WTC11 (cell line): ENCODE results near the gene MGMT. TPM values are rescaled to one million over a fixed set of nuclear protein-coding genes. Genes with fewer than 3 reads are reported as not detected.

Source experiments
- ATAC-seq: fragments of 200-7000 bp; cut with Tn5 transposase; 2 replicates; pipeline ENCODE4 v1.10.0; 2021; ENCODE audit warnings: mild to moderate bottlenecking, moderate library complexity
- CTCF ChIA-PET: fragments of 300-600 bp; sonication (Branson Sonifier 250); formaldehyde crosslinking; loops from one replicate; lab custom pipeline; 2021; ENCODE audit warnings: antibody characterized with exemption; lab: Charles Lee
- POLR2A ChIA-PET: fragments of 350-600 bp; sonication (Branson Sonifier 250); formaldehyde crosslinking; loops from one replicate; lab custom pipeline; 2021; ENCODE audit warnings: antibody characterized with exemption; lab: Charles Lee
- DNase-seq: peaks from one replicate; pipeline ENCODE4 v3.0.0; 2021; ENCODE audit warnings: low spot score
- H3K27ac Mint-ChIP-seq: 2 replicates; pipeline ENCODE4 v1.8.0; 2021; ENCODE audit warnings: mixed read lengths
- H3K27me3 Mint-ChIP-seq: 2 replicates; pipeline ENCODE4 v1.8.0; 2021; ENCODE audit warnings: low read depth, mild to moderate bottlenecking, moderate library complexity, mixed read lengths
- H3K36me3 Mint-ChIP-seq: 2 replicates; pipeline ENCODE4 v1.8.0; 2021; ENCODE audit warnings: mixed read lengths
- H3K4me1 Mint-ChIP-seq: 2 replicates; pipeline ENCODE4 v1.8.0; 2022; ENCODE audit warnings: mixed read lengths
- H3K4me3 Mint-ChIP-seq: 2 replicates; pipeline ENCODE4 v1.8.0; 2021; ENCODE audit warnings: mild to moderate bottlenecking, moderate library complexity, mixed read lengths
- H3K9me3 Mint-ChIP-seq: 2 replicates; pipeline ENCODE4 v1.8.0; 2021; ENCODE audit warnings: mixed read lengths
- AFF4 ChIP-seq: sonication (generic); formaldehyde crosslinking; IDR thresholded peaks from 2 replicates; pipeline ENCODE4 v1.8.1; 2023; ENCODE audit warnings: mild to moderate bottlenecking, missing genetic modification reagents, borderline replicate concordance
- ATF6 ChIP-seq: sonication (generic); formaldehyde crosslinking; IDR thresholded peaks from 2 replicates; pipeline ENCODE4 v1.8.1; 2023; ENCODE audit warnings: mild to moderate bottlenecking, missing genetic modification reagents
- CTCF ChIP-seq: fragments of 200-600 bp; IDR thresholded peaks from 2 replicates; pipeline ENCODE4 v1.8.0; 2022; ENCODE audit warnings: antibody characterized with exemption
- EMX1 ChIP-seq: fragments of 250-450 bp; sonication (Bioruptor Pico); IDR thresholded peaks from 2 replicates; pipeline ENCODE4 v1.8.0; 2021; ENCODE audit warnings: mild to moderate bottlenecking
- ESRRA ChIP-seq: sonication (generic); formaldehyde crosslinking; IDR thresholded peaks from 2 replicates; pipeline ENCODE4 v1.8.1; 2022; ENCODE audit warnings: mild to moderate bottlenecking, missing genetic modification reagents, borderline replicate concordance
- FOXJ3 ChIP-seq: sonication (generic); formaldehyde crosslinking; IDR thresholded peaks from 2 replicates; pipeline ENCODE4 v1.9.0; 2021; ENCODE audit warnings: missing genetic modification reagents, mild to moderate bottlenecking, borderline replicate concordance
- GRHL2 ChIP-seq: fragments of 250-450 bp; sonication (Bioruptor Pico); IDR thresholded peaks from 2 replicates; pipeline ENCODE4 v1.8.0; 2022; ENCODE audit warnings: mild to moderate bottlenecking, moderate library complexity; ENCODE audit not compliant: insufficient replicate concordance, severe bottlenecking
- HMGXB4 ChIP-seq: sonication (generic); formaldehyde crosslinking; IDR thresholded peaks from 2 replicates; pipeline ENCODE4 v1.8.1; 2023; ENCODE audit warnings: mild to moderate bottlenecking, moderate library complexity, missing genetic modification reagents
- IRF1 ChIP-seq: sonication (generic); formaldehyde crosslinking; IDR thresholded peaks from 2 replicates; pipeline ENCODE4 v1.8.0; 2023; ENCODE audit warnings: missing genetic modification reagents
- JUN ChIP-seq: sonication (generic); formaldehyde crosslinking; IDR thresholded peaks from 2 replicates; pipeline ENCODE4 v1.8.0; 2023; ENCODE audit warnings: mild to moderate bottlenecking, missing genetic modification reagents
- KAT7 ChIP-seq: sonication (generic); formaldehyde crosslinking; IDR thresholded peaks from 2 replicates; pipeline ENCODE4 v1.8.1; 2023; ENCODE audit warnings: missing genetic modification reagents, mild to moderate bottlenecking, borderline replicate concordance
- OVOL2 ChIP-seq: fragments of 250-450 bp; sonication (Bioruptor Pico); IDR thresholded peaks from 2 replicates; pipeline ENCODE4 v1.9.0; 2021; ENCODE audit warnings: mild to moderate bottlenecking, borderline replicate concordance
- RORB ChIP-seq: fragments of 250-450 bp; sonication (Bioruptor Pico); IDR thresholded peaks from 2 replicates; pipeline ENCODE4 v1.9.0; 2021; ENCODE audit warnings: mild to moderate bottlenecking
- ZBTB21 ChIP-seq: sonication (generic); formaldehyde crosslinking; IDR thresholded peaks from 2 replicates; pipeline ENCODE4 v1.8.1; 2023; ENCODE audit warnings: mild to moderate bottlenecking, missing genetic modification reagents, borderline replicate concordance
- ZMAT4 ChIP-seq: fragments of 250-450 bp; sonication (Bioruptor Pico); IDR thresholded peaks from 2 replicates; pipeline ENCODE4 v1.9.0; 2021; ENCODE audit warnings: mild to moderate bottlenecking
- ZNF121 ChIP-seq: sonication (generic); formaldehyde crosslinking; IDR thresholded peaks from 2 replicates; pipeline ENCODE4 v1.8.0; 2023; ENCODE audit warnings: missing genetic modification reagents
- ZNF138 ChIP-seq: sonication (generic); formaldehyde crosslinking; conservative IDR thresholded peaks from 2 replicates; pipeline ENCODE4 v1.8.1; 2022; ENCODE audit warnings: mild to moderate bottlenecking, moderate library complexity, missing genetic modification reagents
- ZNF232 ChIP-seq: sonication (generic); formaldehyde crosslinking; IDR thresholded peaks from 2 replicates; pipeline ENCODE4 v1.8.0; 2022; ENCODE audit warnings: mild to moderate bottlenecking, missing genetic modification reagents
- ZNF263 ChIP-seq: sonication (generic); formaldehyde crosslinking; IDR thresholded peaks from 2 replicates; pipeline ENCODE4 v1.8.1; 2022; ENCODE audit warnings: low read depth, mild to moderate bottlenecking, moderate library complexity, missing genetic modification reagents
- ZNF512 ChIP-seq: sonication (generic); formaldehyde crosslinking; IDR thresholded peaks from 2 replicates; pipeline ENCODE4 v1.8.1; 2022; ENCODE audit warnings: missing genetic modification reagents, borderline replicate concordance
- total RNA-seq: library from RNA; stranded (reverse); gene quantifications from 3 replicates; pipeline ENCODE4 v1.2.3, GENCODE V29; 2021

The MGMT gene
- total RNA-seq, 1 experiment from 2014 or later: 11.8 TPM

GRCh38 chr10:129601737-129602136, 134.7 kb downstream of the MGMT start:
- no peaks in the 10 kb centered on the region for H3K27me3 Mint-ChIP-seq
- no peak for DNase-seq
- no peaks in the 10 kb centered on the region for H3K36me3 Mint-ChIP-seq
- no peak overlapping the region for H3K4me3 Mint-ChIP-seq
- H3K9me3 Mint-ChIP-seq: peaks cover 6% of the 10 kb centered on the region
- POLR2A ChIA-PET: no interaction called here
- CTCF ChIA-PET: interaction anchor here (1.6 kb wide), 1 partner anchor 57 kb away, joined by 5 read pairs; no protein-coding TSS in a partner anchor
- TF ChIP-seq ZNF263 (CRISPR knock-in tag): no peak
- TF ChIP-seq FOXJ3 (CRISPR knock-in tag): no peak
- no peak for TF ChIP-seq ESRRA (CRISPR knock-in tag)
- no peak for TF ChIP-seq AFF4 (CRISPR knock-in tag)
- TF ChIP-seq JUN: no peak
- TF ChIP-seq ZNF121 (CRISPR knock-in tag): no peak
- TF ChIP-seq OVOL2 (CRISPR knock-in tag): no peak
- no peak for TF ChIP-seq IRF1 (CRISPR knock-in tag)
- no peak for TF ChIP-seq KAT7 (CRISPR knock-in tag)
- TF ChIP-seq ZBTB21: no peak
- TF ChIP-seq ZMAT4: no peak
- no peak for TF ChIP-seq EMX1 (CRISPR knock-in tag)
- no peak for TF ChIP-seq CTCF
- no peak for TF ChIP-seq HMGXB4 (CRISPR knock-in tag)
- no peak for TF ChIP-seq ZNF138 (CRISPR knock-in tag)
- no peak for TF ChIP-seq GRHL2 (CRISPR knock-in tag)
- TF ChIP-seq ZNF512: no peak
- no peak for TF ChIP-seq ATF6 (CRISPR knock-in tag)
- TF ChIP-seq ZNF232 (CRISPR knock-in tag): no peak
- no peak for TF ChIP-seq RORB (CRISPR knock-in tag)
- no peak overlapping the region for H3K27ac Mint-ChIP-seq
- H3K4me1 Mint-ChIP-seq: peaks cover 27% of the 10 kb centered on the region
- no peak for ATAC-seq
